Lower lobe of right lung (tissue), 2 donors: ENCODE measurements around the gene DDX31. TPM values are rescaled to one million over a fixed set of nuclear protein-coding genes. Genes with fewer than 3 reads are reported as not detected.

Source experiments
- ATAC-seq, 2 donors: fragments of 200-7000 bp; cut with Tn5 transposase; one replicate each; pipeline ENCODE4 v1.9.1; 2020 to 2022; ENCODE audit warnings: mild to moderate bottlenecking in 2 of 2, moderate library complexity in 2 of 2
- DNase-seq: peaks from one replicate; pipeline ENCODE4 v3.0.0-alpha.2; 2020
- H3K27ac ChIP-seq: fragments of 200-600 bp; one replicate; pipeline ENCODE4 v1.8.0; 2022
- H3K27me3 ChIP-seq: fragments of 200-600 bp; one replicate; pipeline ENCODE4 v1.8.0; 2022; ENCODE audit warnings: low read depth
- H3K36me3 ChIP-seq: fragments of 200-600 bp; one replicate; pipeline ENCODE4 v1.8.0; 2022; ENCODE audit warnings: mild to moderate bottlenecking
- H3K4me1 ChIP-seq: fragments of 200-600 bp; one replicate; pipeline ENCODE4 v1.8.0; 2022
- H3K4me3 ChIP-seq: fragments of 200-600 bp; one replicate; pipeline ENCODE4 v1.8.0; 2022; ENCODE audit warnings: mild to moderate bottlenecking
- H3K9me3 ChIP-seq: fragments of 200-600 bp; one replicate; pipeline ENCODE4 v1.8.0; 2022
- CTCF ChIP-seq: fragments of 200-600 bp; IDR thresholded peaks from one replicate; pipeline ENCODE4 v1.8.0; 2022; ENCODE audit warnings: antibody characterized with exemption, mild to moderate bottlenecking
- intact Hi-C: fragments of 100-400 bp; cut with DNase I; formaldehyde crosslinking; loops from one replicate; pipeline ENCODE4 v1.11.0; 2022
- total RNA-seq: library from RNA; stranded (reverse); fragmentation: NEBNext Ultra II Directional; extraction: Animal tissue kit (Norgen Biotek cat#: 25700); gene quantifications from one replicate; pipeline ENCODE4 v1.2.1, GENCODE V29; 2021
- donor health status: DM: no; HTN: yes; CAD: no; lungs with severe emphysema.

Gene DDX31
- total RNA-seq, 1 donor from 2014 or later = 14.1 TPM

- peaks cover 6% of the 10 kb centered on the region for H3K27me3 ChIP-seq
- DNase-seq (no peak), ATAC-seq (no peak)
- H3K4me1 ChIP-seq = no peaks in the 10 kb centered on the region
- no peak overlapping the region for H3K27ac ChIP-seq
- TF ChIP-seq CTCF = no peak
- H3K4me3 ChIP-seq = no peak overlapping the region
- intact Hi-C loops = no loop called here
- H3K9me3 ChIP-seq = no peaks in the 10 kb centered on the region
- no peaks in the 10 kb centered on the region for H3K36me3 ChIP-seq
These were observed 113.5 kb downstream of the DDX31 start for GRCh38 chr9:132556235-132556634.

GRCh38 chr9:132555528-132555927 lies 114.3 kb downstream of the DDX31 start:
- Histone ChIP-seq H3K27ac (no peak overlapping the region), H3K4me1 (no peaks in the 10 kb centered on the region), H3K4me3 (no peak overlapping the region), H3K9me3 (no peaks in the 10 kb centered on the region), H3K36me3 (no peaks in the 10 kb centered on the region), H3K27me3 (peaks cover 6% of the 10 kb centered on the region)
- intact Hi-C loops = no loop called here
- no peak for ATAC-seq
- TF ChIP-seq CTCF = no peak
- DNase-seq = no peak

GRCh38 chr9:132554755-132555154 lies 115.0 kb downstream of the DDX31 start:
- Histone ChIP-seq H3K4me3 (no peak overlapping the region), H3K9me3 (no peaks in the 10 kb centered on the region), H3K36me3 (no peaks in the 10 kb centered on the region), H3K27me3 (peaks cover 6% of the 10 kb centered on the region), H3K4me1 (no peaks in the 10 kb centered on the region), H3K27ac (no peak overlapping the region)
- TF ChIP-seq CTCF = no peak
- intact Hi-C loops = no loop called here
- ATAC-seq (no peak), DNase-seq (no peak)

GRCh38 chr9:132552041-132552440 lies 117.7 kb downstream of the DDX31 start:
- intact Hi-C loops = no loop called here
- H3K4me3 ChIP-seq = no peak overlapping the region
- TF ChIP-seq CTCF = no peak
- H3K27ac ChIP-seq = no peak overlapping the region
- ATAC-seq (no peak), DNase-seq (no peak)
- no peaks in the 10 kb centered on the region for H3K9me3 ChIP-seq
- no peaks in the 10 kb centered on the region for H3K4me1 ChIP-seq
- H3K27me3 ChIP-seq = peaks cover 10% of the 10 kb centered on the region
- H3K36me3 ChIP-seq = no peaks in the 10 kb centered on the region

- no peak for ATAC-seq
- no peak overlapping the region for H3K4me3 ChIP-seq
These were observed 118.2 kb downstream of the DDX31 start for GRCh38 chr9:132551556-132551955.

More at GRCh38 chr9:132551556-132551955, 118.2 kb downstream of the DDX31 start:
- intact Hi-C loops = no loop called here
- Histone ChIP-seq H3K27me3 (peaks cover 12% of the 10 kb centered on the region), H3K36me3 (no peaks in the 10 kb centered on the region), H3K9me3 (no peaks in the 10 kb centered on the region), H3K4me1 (no peaks in the 10 kb centered on the region), H3K27ac (no peak overlapping the region)
- DNase-seq = no peak
- TF ChIP-seq CTCF = no peak
